SK-N-DZ (cell line): Measurements from ENCODE around the gene LSM14A. TPM values are rescaled to one million over a fixed set of nuclear protein-coding genes. Genes with fewer than 3 reads are reported as not detected.
"Not testable (repeated sequence)": the region's sequence is repeated elsewhere in the genome, so short reads cannot be mapped to it uniquely, and the experiment has no call there.

Source experiments
- DNase-seq: peaks from one replicate; pipeline ENCODE4 v3.0.0-alpha.2; 2015; ENCODE audit warnings: low spot score
- polyA plus RNA-seq, 2 experiments: library from polyadenylated mRNA; depleted of rRNA; stranded (reverse); fragments of >200 nt; gene quantifications; 2 replicates each; pipeline ENCODE4 v1.2.3, GENCODE V29; 2014

The LSM14A gene
- 67.5 and 74.4 TPM in 2 replicates for polyA plus RNA-seq (2014; cell fraction: cytosol; rRNA removed)
- polyA plus RNA-seq (2014; cell fraction: nucleus; rRNA removed): 25.4 and 29.1 TPM in 2 replicates

DNA sequence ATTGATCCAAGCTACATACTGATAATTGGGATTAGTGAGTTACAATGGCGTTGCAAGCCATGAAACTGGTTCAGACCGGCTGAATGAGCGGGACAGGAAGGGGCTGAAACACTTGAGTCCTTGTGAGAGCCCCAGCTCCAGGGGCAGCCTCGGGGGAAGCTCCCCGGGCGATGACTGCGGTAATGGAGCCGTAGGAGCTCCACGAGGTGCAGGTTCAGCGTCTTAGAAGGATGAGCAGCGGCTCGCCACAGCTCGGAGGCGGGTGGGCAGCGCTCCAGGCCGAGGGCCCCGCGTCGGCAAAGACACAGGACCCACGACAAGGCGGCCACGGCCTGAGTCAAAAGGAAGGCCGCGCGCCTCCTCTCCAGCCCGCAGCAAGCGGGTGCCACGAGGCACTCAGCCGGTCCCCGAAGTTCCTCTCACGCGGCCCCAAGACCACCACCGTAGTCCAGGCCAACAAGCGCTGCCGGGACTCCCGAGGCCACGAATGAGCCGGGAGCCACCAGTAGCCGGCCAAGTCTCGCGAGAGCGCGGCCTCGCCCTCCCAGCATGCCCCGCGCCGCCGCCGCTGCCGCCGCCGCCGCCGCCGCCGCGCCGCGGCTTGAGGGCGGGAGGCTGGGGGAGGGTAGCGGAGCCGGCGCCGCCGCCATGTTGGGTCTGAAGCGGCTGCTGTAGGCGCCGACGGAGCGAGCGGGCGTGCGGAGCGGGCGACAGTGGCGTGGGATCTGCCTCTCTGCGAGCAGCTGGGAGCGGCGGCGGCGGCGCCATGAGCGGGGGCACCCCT, at the start of gene LSM14A:
Gene LSM14A (plus strand): TSS at position 628 of the 784 bp plus-strand sequence. CDS start 139 bp downstream, at position 767.
- DNase-seq: peak; percentile 87

DNA sequence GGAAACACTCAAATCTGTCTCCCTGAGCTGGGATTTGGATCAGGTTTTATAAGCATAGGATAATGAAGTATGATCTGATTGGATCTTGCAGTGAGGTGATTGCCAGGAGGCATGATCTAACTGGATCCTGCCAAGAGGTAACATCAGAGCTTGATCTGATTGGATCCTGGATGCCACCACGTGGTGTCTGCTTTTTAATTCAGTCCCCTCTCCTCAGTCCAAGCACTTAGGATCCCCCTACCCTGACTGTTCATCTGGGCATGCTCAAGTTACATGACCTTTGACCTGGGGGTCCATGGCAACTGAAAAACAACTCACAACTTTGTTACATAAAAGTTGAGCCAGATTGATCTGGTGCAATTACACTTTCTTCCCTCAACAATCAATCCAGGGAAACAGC, 47.5 kb upstream of the LSM14A start:
- DNase-seq: no peak

DNA sequence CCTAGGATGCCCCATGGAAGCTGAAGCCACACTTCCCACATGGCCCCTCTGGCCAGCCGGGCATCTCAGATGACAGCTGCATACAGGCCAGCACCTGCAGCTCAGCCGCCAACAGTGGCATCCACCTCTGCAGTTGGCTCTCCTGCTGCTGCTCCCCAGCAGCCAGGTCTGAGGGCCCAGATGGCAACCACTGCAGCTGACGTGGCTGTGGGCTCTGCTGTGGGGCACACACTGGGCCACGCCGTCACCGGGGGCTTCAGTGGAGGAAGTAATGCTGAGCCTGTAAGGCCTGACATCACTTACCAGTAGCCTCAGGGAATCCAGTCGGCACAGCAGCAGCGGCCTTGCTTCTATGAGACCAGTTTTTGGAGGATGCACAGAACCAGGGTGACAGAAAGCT, 45.3 kb upstream of the LSM14A start:
- DNase-seq: no peak

DNA sequence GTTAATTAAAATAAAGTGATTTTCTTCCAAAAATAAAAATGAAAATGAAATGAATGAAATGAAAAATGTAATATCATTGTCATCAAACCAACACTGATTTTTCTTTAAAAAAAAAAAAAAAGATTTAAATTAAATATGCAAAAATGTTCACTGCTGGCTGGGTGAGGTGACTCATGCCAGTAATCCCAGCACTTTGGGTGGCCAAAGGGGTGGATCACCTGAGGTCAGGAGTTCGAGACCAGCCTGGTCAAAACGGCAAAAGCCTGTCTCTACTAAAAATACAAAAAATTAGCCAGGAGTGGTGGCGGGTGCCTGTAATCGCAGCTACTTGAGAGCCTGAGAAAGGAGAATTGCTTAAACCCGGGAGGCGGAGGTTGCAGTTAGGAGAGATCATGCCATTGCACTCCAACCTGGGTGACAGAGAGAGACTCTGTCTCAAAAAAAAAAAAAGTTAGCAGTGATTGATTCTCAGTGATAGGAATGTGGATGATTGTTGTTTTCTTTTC, 44.6 kb upstream of the LSM14A start:
- DNase-seq: no peak

DNA sequence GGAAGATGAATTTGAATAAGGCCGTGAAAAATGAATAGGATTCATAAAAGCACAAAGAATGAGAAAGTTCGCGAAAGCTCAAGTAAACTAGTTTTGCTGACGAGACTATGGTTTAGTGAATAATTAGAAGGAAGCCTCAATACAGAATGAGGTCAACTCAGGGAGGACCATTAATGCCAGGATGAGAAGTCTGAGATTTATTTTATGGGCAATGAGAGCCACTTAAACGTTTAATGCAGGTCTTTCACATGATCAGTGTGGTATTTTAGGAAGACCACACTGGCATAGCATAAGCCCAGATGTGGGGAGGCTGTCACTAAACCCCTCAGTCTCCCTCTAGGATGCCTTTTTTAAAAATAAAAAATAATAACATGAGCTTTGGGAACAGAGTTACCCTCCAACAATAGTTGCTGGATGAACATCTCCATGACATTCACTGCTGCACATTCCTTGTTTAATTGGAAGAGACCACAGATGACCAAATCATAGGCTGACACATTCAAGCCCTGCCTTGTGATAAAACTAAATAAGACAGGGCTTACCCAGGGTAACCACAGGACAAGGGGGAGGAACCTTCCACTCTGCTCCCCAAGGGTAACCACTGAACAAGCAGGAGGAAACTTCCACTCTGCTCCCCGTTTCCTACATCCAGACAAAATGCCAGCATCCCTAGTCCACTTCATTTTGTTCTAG, 43.6 kb upstream of the LSM14A start:
- no peak for DNase-seq

DNA sequence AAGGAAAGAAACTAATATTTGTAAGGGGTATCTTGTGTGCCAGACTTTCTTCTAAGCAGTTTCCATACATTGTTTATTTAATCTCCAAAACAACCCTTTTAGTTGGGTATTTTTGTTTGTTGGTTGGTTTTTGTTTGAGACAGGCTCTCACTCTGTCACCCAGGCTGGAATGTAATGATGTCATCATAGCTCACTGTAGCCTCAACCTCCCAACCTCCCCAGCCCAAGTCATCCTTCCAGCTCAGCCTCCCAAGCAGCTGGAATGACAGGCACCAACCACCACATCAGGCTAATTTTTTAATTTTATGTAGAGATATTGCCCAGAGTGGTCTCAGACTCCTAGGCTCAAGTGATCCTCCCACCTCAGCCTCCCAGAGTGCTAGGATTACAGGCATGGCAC, 41.2 kb upstream of the LSM14A start:
- no peak for DNase-seq

DNA sequence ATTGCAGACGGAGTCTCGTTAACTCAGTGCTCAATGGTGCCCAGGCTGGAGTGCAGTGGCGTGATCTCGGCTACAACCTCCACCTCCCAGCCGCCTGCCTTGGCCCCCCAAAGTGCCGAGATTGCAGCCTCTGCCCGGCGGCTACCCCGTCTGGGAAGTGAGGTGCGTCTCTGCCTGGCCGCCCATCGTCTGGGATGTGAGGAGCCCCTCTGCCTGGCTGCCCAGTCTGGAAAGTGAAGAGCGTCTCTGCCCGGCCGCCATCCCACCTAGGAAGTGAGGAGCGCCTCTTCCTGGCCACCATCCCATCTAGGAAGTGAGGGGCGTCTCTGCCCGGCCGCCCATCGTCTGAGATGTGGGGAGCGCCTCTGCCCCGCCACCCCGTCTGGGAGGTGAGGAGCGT, 40.2 kb upstream of the LSM14A start:
- not testable (repeated sequence) for DNase-seq

DNA sequence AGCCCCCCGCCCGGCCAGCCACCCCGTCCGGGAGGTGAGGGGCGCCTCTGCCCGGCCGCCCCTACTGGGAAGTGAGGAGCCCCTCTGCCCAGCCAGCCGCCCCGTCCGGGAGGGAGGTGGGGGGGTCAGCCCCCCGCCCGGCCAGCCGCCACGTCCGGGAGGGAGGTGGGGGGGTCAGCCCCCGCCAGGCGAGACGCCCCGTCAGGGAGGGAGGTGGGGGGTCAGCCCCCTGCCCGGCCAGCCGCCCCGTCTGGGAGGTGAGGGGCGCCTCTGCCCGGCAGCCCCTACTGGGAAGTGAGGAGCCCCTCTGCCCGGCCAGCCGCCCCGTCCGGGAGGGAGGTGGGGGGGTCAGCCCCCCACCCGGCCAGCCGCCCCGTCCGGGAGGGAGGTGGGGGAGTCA, 39.6 kb upstream of the LSM14A start:
- DNase-seq: not testable (repeated sequence)

DNA sequence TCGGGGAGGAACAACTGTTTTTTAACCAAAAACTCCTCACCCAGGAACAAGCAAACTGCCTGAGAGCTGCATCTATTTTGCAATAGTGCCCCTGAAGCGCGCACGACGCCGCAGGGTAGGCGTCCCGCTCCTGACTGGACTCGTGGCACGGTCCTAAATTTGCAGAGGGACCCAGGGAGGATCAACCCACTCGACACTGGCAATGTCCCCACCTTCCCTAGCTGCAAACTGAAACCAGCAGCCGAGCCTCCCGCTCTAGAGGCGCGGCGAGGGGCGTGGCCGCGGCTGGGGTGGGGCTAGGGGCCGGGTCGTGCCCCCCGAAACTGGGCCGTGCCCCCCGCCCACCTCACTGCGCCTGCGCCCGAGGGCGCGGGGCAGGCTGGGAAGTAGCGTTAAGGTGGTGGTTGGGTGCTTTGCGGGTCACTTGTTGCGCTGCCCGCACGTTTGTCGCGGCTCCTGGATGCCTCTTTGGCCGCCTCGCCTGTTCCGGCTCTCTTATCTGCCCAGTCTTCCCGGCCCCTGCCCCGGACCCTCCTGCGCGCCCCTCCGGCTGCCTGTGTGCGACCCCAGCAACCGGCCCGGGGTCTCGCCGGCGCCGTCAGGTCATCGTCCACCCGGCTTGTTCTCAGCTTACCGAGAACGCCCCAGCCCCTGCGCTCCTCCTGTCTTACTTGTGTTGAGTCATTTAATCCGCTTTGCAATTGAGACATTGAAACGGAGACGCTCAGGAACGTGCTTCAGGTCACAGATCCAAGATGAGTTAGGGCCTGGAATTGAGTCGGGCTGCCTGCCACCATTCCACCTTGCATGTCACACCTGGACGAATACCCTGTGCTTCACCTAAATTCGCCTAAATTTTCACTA, 37.9 kb upstream of the LSM14A start:
- peak; percentile 75 for DNase-seq

DNA sequence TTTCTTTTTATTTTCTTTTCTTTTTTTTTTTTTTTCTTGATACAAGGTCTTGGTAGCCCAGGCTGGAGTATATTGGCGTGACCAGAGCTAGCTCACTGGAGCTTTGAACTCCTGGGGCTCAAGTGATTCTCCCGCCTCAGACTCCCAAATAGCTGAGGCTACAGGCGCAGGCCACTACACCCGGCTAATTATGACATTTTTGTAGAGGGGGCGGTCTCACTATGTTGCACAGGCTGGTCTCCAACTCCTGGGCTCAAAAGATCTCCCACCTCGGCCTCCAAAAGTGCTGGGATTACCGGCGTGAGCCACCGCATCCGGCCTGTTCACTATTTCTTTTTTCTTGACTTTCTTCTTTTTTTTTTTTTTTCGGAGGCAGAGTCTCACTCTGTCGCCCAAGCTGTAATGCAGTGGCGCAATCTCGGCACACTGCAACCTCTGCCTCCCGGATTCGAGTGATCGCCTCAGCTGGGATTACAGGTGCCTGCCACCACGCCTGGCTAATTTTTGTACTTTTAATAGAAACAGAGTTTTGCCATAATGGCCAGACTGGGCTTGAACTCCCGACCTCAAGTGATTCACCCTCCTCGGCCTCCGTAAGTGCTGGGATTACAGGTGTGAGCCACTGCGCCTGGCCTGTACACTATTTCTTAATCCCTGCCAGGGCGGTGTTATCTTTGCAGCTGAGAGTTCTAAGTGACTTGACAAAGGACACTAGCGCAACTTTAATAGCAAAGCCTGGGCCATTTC, 37.1 kb upstream of the LSM14A start:
- no peak for DNase-seq

DNA sequence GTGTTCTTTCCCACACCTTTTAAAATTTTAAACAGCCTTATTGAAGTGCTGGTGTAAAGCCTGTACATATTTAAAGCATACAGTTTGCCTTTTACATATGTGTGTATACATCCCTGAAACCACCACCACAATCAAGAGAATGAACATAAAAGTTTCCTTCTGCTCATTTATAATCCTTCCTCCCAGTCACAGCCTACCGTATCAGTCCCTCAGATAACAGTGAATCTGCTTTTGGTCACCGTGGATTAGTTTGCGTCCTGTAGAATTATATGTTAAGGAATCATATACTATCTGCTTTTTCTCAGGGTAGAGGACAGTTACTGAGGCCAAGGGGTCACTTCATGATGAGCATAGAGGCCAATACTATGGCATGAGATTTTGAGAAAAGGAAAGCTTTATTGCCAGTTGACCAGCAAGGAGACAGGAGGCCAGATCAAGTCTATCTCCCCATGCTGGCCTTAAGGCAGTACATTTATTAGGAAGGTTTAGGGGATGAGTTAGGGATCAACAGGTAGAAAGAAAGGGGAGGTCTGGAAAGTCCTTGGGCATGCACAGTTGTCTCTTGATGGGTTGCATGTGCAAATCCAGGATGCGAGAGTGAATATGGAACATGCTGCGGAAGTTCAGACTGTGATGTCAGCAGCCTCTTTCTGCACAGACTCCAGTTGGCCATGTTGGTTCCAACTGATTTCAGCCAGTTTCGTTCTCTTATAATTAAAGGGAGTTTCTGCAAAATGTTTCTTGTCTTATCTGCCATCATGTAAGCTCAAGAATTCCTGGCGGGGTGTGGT, 36.3 kb upstream of the LSM14A start:
- DNase-seq: no peak

DNA sequence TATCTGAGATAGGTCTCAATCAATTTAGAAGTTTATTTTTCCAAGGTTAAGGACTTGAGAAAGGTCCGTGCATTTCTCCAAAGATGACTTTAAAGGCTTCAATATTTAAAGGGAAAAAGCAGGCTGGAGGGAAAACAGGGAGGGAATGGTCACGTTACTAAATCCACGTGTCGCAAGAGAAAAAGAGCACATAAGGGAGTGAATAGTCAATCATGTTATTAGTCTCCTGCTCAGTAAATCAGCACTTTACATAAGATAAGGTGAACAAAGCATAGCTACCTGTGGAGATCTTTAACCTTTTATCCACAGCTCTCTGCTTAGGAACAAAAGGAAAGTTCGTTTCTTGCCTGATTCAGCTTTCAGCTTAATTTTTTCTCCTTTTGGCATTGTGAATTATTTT, 31.3 kb upstream of the LSM14A start:
- DNase-seq: no peak

DNA sequence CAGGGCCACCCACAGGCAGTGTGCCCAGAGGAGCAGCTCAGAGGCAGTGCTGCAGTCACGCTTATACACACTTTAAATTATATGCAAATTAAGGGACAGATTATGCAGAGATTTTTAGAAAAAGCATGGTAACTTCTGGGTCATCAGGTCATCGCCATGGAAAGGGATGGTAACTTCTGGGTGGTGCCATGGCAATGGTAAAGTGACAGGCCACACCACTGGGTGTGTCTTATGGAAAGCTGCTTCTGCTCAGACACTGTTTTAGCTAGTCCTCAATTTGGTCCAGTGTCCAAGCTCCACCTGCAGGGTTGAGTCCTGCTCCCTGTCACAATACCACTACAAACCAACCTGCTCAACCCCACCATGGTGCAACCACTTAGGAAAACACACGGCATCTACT, 29.9 kb upstream of the LSM14A start:
- no peak for DNase-seq

DNA sequence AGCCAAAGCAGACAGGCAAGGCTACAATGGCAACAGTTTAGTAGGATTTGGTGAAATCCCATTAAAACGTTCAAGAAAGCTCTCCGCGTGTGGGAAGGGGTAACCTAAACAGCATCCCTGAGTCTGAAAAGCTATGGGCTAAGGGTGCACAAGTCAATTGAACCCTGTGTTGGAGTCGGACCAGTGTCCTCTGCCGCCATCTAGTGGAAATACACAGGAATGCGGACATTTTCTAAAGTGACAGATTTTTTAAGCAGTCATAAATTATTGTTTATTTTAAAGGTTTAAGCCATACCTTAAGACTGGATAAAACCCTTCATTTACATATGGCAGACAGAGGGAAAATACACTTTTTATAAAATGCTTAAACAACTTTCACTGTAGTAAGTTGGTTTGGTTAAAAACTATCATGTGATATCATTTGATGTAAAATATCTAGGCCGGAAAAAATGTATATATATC, 26.5 kb upstream of the LSM14A start:
- peak; percentile 54 for DNase-seq

DNA sequence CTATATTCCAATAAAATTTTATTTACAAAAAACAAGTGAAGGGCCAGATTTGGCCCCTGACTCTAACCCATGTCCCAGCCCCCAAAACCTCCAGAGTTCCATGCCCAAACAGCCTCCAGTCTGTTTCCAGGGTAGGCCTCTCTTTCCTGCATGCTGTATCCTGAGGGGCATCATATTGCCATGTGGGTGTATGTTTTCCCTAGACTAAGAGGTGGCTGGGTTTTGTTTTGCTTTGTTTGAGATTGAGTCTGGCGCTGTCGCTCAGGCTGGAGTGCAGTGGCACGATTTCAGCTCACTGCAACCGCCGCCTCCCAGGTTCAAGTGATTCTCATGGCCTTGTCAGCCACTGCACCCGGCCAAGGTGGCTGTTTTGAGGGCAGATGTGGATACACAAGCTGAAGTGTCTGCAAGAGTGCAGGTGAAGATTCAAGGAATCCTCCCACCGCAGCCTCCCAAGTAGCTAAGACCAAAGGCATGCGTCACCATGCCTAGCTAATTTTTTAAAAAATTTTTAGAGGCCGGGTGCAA, 23.6 kb upstream of the LSM14A start:
- DNase-seq: no peak

DNA sequence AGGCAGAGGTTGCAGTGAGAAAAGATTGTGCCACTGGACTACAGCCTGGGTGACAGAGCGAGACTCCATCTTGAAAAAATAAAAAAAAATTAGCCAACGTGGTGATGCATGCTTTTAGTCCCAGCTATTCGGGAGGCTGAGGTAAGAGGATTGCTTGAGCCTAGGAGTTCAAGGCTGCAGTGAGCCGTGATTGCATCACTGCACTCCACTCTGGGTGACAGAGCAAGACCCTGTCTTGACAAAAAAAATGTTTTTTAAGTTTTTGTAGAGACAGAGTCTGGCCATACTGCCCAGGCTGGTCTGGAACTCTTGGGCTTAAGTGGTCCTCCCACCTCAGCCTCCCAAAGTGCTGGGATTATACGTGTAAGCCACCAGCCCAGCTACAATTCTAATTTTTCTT, 22.4 kb upstream of the LSM14A start:
- DNase-seq: no peak

DNA sequence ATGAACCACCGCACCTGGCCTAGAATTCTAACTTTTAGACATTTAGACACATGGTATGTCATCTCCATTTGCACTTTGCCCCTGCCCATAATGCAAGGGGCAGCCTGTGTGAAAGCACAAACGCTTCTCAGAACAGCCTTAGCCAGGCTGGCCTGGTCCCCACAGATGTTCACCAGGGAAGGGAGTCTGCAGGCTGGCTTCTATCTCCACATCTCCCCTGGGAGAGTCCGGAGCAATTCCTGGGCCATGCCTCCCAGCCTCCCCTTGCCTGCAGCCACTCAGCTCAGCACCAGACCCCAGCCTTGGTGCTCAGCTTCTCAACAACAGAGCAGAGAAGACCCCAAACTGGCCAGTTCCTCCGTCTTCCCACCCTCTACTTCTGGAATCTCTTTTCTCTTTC, 21.7 kb upstream of the LSM14A start:
- DNase-seq: peak; percentile 47

DNA sequence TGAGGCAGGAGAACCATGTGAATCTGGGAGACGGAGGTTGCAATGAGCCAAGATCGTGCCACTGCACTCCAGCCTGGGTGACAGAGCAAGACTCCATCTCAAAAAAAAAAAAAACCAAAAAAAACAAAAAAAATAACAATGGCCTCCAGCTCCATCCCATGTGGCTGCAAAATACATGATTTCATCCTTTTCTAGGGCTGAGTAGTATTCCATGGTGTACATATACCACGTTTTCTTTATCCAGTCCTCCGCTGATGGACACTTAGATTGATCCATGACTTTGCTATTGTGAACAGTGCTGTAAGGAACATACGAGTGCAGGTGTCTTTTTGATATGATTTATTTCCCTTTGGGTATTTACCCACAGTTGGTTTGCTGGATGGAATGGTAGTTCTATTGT, 20.9 kb upstream of the LSM14A start:
- DNase-seq: no peak

DNA sequence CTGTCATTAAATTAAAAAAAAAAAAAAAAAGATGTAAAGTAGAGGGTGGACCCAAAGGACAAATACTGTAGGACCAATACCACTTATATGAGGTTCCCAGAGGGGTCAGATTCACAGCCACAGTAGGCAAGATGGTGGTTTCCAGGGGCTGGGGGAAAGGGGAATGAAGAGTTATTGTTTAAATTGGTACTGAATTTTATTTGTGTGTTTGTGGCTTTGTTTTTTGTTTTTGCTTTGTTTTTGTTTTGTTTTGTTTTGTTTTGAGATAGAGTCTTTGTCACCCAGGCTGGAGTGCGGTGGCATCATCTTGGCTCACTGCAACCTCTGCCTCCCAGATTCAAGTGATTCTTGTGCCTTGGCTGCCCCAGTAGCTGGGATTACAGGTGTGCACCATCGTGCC, 17.9 kb upstream of the LSM14A start:
- DNase-seq: no peak

DNA sequence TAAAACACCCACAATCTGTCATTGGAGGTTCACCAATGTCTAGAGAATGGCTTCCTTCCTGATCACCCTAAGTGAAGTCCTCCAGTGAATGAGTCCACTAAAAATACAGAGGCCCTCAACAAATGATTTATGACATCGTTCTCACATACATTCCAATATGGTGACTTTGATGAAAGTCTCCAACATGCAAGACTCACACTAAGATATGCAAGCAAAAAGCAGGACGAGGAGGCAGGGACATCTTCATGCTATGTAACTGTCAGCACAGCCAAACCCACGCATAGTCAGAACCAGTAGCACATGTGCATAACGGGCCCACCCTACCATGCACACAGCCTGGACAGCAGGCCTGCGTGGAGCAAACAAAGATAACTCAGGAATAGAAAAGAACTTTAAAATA, 16.6 kb upstream of the LSM14A start:
- no peak for DNase-seq
